GM21717 (cell line): Measurements from ENCODE around the gene ZNF526.
A peak's percentile ranks its signal among the peaks of the same experiment; 100 is the strongest.

ENCODE experiments used
- ATAC-seq: cut with Tn5 transposase; IDR thresholded peaks from one replicate; pipeline ENCODE4 v1.9.1; 2021; ENCODE audit warnings: mild to moderate bottlenecking, moderate library complexity; ENCODE audit not compliant: unreplicated experiment

ZNF526 gene

GRCh38 chr19:42196011-42197001 lies 23.8 kb upstream of the ZNF526 start:
- no peak for ATAC-seq

GRCh38 chr19:42197375-42197817 lies 22.7 kb upstream of the ZNF526 start:
- no peak for ATAC-seq

GRCh38 chr19:42198676-42199439 lies 21.3 kb upstream of the ZNF526 start:
- peak; percentile 40 for ATAC-seq

- peak; percentile 33 for ATAC-seq
Observed at GRCh38 chr19:42199440-42200115, 20.5 kb upstream of the ZNF526 start.

- ATAC-seq = no peak
Observed at GRCh38 chr19:42200116-42200715, 19.9 kb upstream of the ZNF526 start.

- no peak for ATAC-seq
Observed at GRCh38 chr19:42201489-42202289, 18.4 kb upstream of the ZNF526 start.

- no peak for ATAC-seq
Observed at GRCh38 chr19:42202290-42202880, 17.7 kb upstream of the ZNF526 start.

- no peak for ATAC-seq
Observed at GRCh38 chr19:42203700-42204099, 16.4 kb upstream of the ZNF526 start.

GRCh38 chr19:42204664-42205063 lies 15.4 kb upstream of the ZNF526 start:
- ATAC-seq = no peak

GRCh38 chr19:42206871-42207755 lies 13.0 kb upstream of the ZNF526 start:
- ATAC-seq = no peak

- no peak for ATAC-seq
Observed at GRCh38 chr19:42207767-42208271, 12.3 kb upstream of the ZNF526 start.

- ATAC-seq = no peak
Observed at GRCh38 chr19:42208612-42209011, 11.5 kb upstream of the ZNF526 start.

- no peak for ATAC-seq
Observed at GRCh38 chr19:42212886-42213285, 7.2 kb upstream of the ZNF526 start.

GRCh38 chr19:42214810-42215485 lies 5.2 kb upstream of the ZNF526 start:
- ATAC-seq = no peak

GRCh38 chr19:42216653-42217519 lies 3.2 kb upstream of the ZNF526 start:
- ATAC-seq = peak; percentile 1

GRCh38 chr19:42217520-42218437 lies 2.3 kb upstream of the ZNF526 start, which contains the start of gene DEDD2:
Gene DEDD2, minus strand, starts transcription at chr19:42217677. Its CDS starts 670 bp downstream, at chr19:42217007.
- ATAC-seq = peak; percentile 53
